HG03442 (cell line): ENCODE measurements around the gene ZNF362.

ENCODE experiments used
- ATAC-seq: cut with Tn5 transposase; IDR thresholded peaks from one replicate; pipeline ENCODE4 v1.9.1; 2021; ENCODE audit warnings: mild to moderate bottlenecking, moderate library complexity; ENCODE audit not compliant: unreplicated experiment

Gene ZNF362

GRCh38 chr1:33341190-33341589, 84.9 kb downstream of the ZNF362 start:
- ATAC-seq, result no peak

- ATAC-seq, result no peak
Observed at GRCh38 chr1:33342041-33342723, 85.9 kb downstream of the ZNF362 start.

- no peak for ATAC-seq
Observed at GRCh38 chr1:33343539-33343938, 87.2 kb downstream of the ZNF362 start.

- ATAC-seq, result no peak
Observed at GRCh38 chr1:33344896-33345560, 88.7 kb downstream of the ZNF362 start.

- ATAC-seq, result no peak
Observed at GRCh38 chr1:33346533-33346926, 90.2 kb downstream of the ZNF362 start.

GRCh38 chr1:33346927-33347649, 90.8 kb downstream of the ZNF362 start:
- no peak for ATAC-seq

GRCh38 chr1:33347650-33347992, 91.3 kb downstream of the ZNF362 start:
- ATAC-seq, result no peak

GRCh38 chr1:33348194-33348593, 91.9 kb downstream of the ZNF362 start:
- ATAC-seq, result no peak

GRCh38 chr1:33348676-33349080, 92.4 kb downstream of the ZNF362 start:
- no peak for ATAC-seq

GRCh38 chr1:33349081-33349759, 92.9 kb downstream of the ZNF362 start:
- peak; percentile 24 for ATAC-seq

GRCh38 chr1:33349778-33350610, 93.7 kb downstream of the ZNF362 start:
- peak; percentile 71 for ATAC-seq
